Measurements from ENCODE around the gene SUN5. TPM values are rescaled to one million over a fixed set of nuclear protein-coding genes. Genes with fewer than 3 reads are reported as not detected.

Gene SUN5
- total and polyA plus RNA-seq, 2 donors from 2014 or later: not detected

GRCh38 chr20:33018169-33018931 is 14.1 kb upstream of the SUN5 start:
- Histone ChIP-seq H3K9ac (ENCODE audit: low read length in 3 of 3) (no peak overlapping the region), H3K27me3 (ENCODE audit: control insufficient read depth, insufficient read depth, low read length) (no peaks in the 10 kb centered on the region), H3K4me3 (ENCODE audit: low read length in 3 of 3) (no peak overlapping the region), H3K36me3 (ENCODE audit: control insufficient read depth in 2 of 3, insufficient read depth in 3 of 3, low read length in 3 of 3) (no peaks in the 10 kb centered on the region), H3K4me1 (ENCODE audit: control insufficient read depth in 2 of 3, insufficient read depth in 2 of 3, low read depth in 1 of 3, low read length in 3 of 3) (no peaks in the 10 kb centered on the region), H3K27ac (ENCODE audit: low read depth in 2 of 2, low read length in 2 of 2) (no peak overlapping the region), H3K9me3 (ENCODE audit: control insufficient read depth in 2 of 3, insufficient read depth in 1 of 3, low read length in 3 of 3) (no peaks in the 10 kb centered on the region)
- TF ChIP-seq, protein P1, sequence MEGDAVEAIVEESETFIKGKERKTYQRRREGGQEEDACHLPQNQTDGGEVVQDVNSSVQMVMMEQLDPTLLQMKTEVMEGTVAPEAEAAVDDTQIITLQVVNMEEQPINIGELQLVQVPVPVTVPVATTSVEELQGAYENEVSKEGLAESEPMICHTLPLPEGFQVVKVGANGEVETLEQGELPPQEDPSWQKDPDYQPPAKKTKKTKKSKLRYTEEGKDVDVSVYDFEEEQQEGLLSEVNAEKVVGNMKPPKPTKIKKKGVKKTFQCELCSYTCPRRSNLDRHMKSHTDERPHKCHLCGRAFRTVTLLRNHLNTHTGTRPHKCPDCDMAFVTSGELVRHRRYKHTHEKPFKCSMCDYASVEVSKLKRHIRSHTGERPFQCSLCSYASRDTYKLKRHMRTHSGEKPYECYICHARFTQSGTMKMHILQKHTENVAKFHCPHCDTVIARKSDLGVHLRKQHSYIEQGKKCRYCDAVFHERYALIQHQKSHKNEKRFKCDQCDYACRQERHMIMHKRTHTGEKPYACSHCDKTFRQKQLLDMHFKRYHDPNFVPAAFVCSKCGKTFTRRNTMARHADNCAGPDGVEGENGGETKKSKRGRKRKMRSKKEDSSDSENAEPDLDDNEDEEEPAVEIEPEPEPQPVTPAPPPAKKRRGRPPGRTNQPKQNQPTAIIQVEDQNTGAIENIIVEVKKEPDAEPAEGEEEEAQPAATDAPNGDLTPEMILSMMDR (IDR thresholded peaks at IDR 0.05; ENCODE audit: borderline replicate concordance, extremely low read depth, insufficient read depth): no peak
- FAIRE-seq: no peak
- intact Hi-C loops (cut with DNase I): no loop called here
- DNase-seq: no peak

DNA sequence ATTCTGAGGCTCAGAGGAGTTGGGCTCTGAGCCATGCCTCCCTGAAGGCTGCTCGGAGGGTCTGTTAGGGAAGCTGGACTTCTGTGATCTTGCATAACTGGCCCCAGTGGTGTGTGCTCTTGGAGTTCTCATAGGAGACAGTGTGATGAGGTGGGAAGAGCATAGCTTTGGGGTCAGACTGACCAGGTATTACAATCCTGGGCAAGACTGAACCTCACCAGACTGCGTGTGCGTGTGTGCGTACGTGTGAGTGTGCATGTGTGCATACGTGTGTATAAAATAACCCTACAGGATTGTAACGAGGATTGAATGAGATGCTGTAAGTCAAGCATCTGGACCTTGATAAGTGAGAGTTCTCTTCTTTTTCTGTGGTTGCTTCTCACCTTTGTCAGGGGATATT is 13.3 kb upstream of the SUN5 start:
- no peaks in the 10 kb centered on the region for H3K9me3 ChIP-seq (ENCODE audit: control insufficient read depth in 2 of 3, insufficient read depth in 1 of 3, low read length in 3 of 3)
- H3K4me3 ChIP-seq (ENCODE audit: low read length in 3 of 3): no peak overlapping the region
- FAIRE-seq (no peak), DNase-seq (no peak)
- H3K9ac ChIP-seq (ENCODE audit: low read length in 3 of 3): no peak overlapping the region
- TF ChIP-seq, protein P1 (IDR thresholded peaks at IDR 0.05; ENCODE audit: borderline replicate concordance, extremely low read depth, insufficient read depth): no peak
- H3K36me3 ChIP-seq (ENCODE audit: control insufficient read depth in 2 of 3, insufficient read depth in 3 of 3, low read length in 3 of 3): no peaks in the 10 kb centered on the region
- H3K27ac ChIP-seq (ENCODE audit: low read depth in 2 of 2, low read length in 2 of 2): no peak overlapping the region
- H3K27me3 ChIP-seq (ENCODE audit: control insufficient read depth, insufficient read depth, low read length): no peaks in the 10 kb centered on the region
- intact Hi-C loops (cut with DNase I): no loop called here
- H3K4me1 ChIP-seq (ENCODE audit: control insufficient read depth in 2 of 3, insufficient read depth in 2 of 3, low read depth in 1 of 3, low read length in 3 of 3): no peaks in the 10 kb centered on the region

- no peak overlapping the region for H3K27ac ChIP-seq (ENCODE audit: low read depth in 2 of 2, low read length in 2 of 2)
- TF ChIP-seq, protein P1 (IDR thresholded peaks at IDR 0.05; ENCODE audit: borderline replicate concordance, extremely low read depth, insufficient read depth): no peak
- no peak overlapping the region for H3K9ac ChIP-seq (ENCODE audit: low read length in 3 of 3)
- no peak for DNase-seq
- no peaks in the 10 kb centered on the region for H3K4me1 ChIP-seq (ENCODE audit: control insufficient read depth in 2 of 3, insufficient read depth in 2 of 3, low read depth in 1 of 3, low read length in 3 of 3)
- intact Hi-C loops (cut with DNase I): no loop called here
- H3K9me3 ChIP-seq (ENCODE audit: control insufficient read depth in 2 of 3, insufficient read depth in 1 of 3, low read length in 3 of 3): no peaks in the 10 kb centered on the region
- FAIRE-seq: no peak
- H3K36me3 ChIP-seq (ENCODE audit: control insufficient read depth in 2 of 3, insufficient read depth in 3 of 3, low read length in 3 of 3): no peaks in the 10 kb centered on the region
- no peaks in the 10 kb centered on the region for H3K27me3 ChIP-seq (ENCODE audit: control insufficient read depth, insufficient read depth, low read length)
- no peak overlapping the region for H3K4me3 ChIP-seq (ENCODE audit: low read length in 3 of 3)
Measured at GRCh38 chr20:33016581-33017109, 12.4 kb upstream of the SUN5 start.

All from kidney (tissue), 14 donors.